ENCODE measurements around the gene LYRM4. TPM values are rescaled to one million over a fixed set of nuclear protein-coding genes. Genes with fewer than 3 reads are reported as not detected.

The LYRM4 gene
- total and polyA plus RNA-seq, 4 donors, result 15.2 to 23.2 (median 19.1) TPM

GRCh38 chr6:5235830-5236229, 24.9 kb downstream of the LYRM4 start:
- TF ChIP-seq CTCF (IDR thresholded peaks at IDR 0.05; ENCODE audit: control extremely low read depth, extremely low read depth), result no peak
- DNase-seq, result no peak
- Histone ChIP-seq H3K36me3 (ENCODE audit: control insufficient read depth in 4 of 4, insufficient read depth in 4 of 4, low read length in 4 of 4) (peaks cover 0 to 8% (median 0%) of the 10 kb centered on the region in 4 donors), H3K4me3 (no peak overlapping the region), H3K27me3 (ENCODE audit: control insufficient read depth in 3 of 3, insufficient read depth in 3 of 3, low read length in 2 of 3) (no peaks in the 10 kb centered on the region), H3K4me1 (ENCODE audit: control insufficient read depth in 5 of 5, insufficient read depth in 5 of 5, low read length in 5 of 5) (peaks cover 0 to 6% (median 0%) of the 10 kb centered on the region in 5 donors), H3K27ac (ENCODE audit: low read depth in 1 of 2, low read length in 1 of 2) (no peak overlapping the region), H3K9me3 (ENCODE audit: control insufficient read depth in 4 of 4, insufficient read depth in 3 of 4, low read length in 3 of 4) (no peaks in the 10 kb centered on the region), H3K9ac (ENCODE audit: insufficient read depth in 1 of 2, low read length in 2 of 2) (no peak overlapping the region)
- 95 to 98% methylated on average over 2 of the region's 2 CpGs for WGBS, 2 donors
- no peak for ATAC-seq (ENCODE audit: insufficient read depth, low FRiP score)

- TF ChIP-seq CTCF (IDR thresholded peaks at IDR 0.05; ENCODE audit: control extremely low read depth, extremely low read depth), result no peak
- Histone ChIP-seq H3K4me3 (no peak overlapping the region), H3K27me3 (ENCODE audit: control insufficient read depth in 3 of 3, insufficient read depth in 3 of 3, low read length in 2 of 3) (no peaks in the 10 kb centered on the region), H3K9me3 (ENCODE audit: control insufficient read depth in 4 of 4, insufficient read depth in 3 of 4, low read length in 3 of 4) (no peaks in the 10 kb centered on the region), H3K36me3 (ENCODE audit: control insufficient read depth in 4 of 4, insufficient read depth in 4 of 4, low read length in 4 of 4) (peaks cover 0 to 7% (median 0%) of the 10 kb centered on the region in 4 donors), H3K9ac (ENCODE audit: insufficient read depth in 1 of 2, low read length in 2 of 2) (no peak overlapping the region), H3K27ac (ENCODE audit: low read depth in 1 of 2, low read length in 1 of 2) (no peak overlapping the region), H3K4me1 (ENCODE audit: control insufficient read depth in 5 of 5, insufficient read depth in 5 of 5, low read length in 5 of 5) (peaks cover 0 to 6% (median 0%) of the 10 kb centered on the region in 5 donors)
- DNase-seq, result no peak
- no peak for ATAC-seq (ENCODE audit: insufficient read depth, low FRiP score)
- 55 to 83% methylated on average over 6 of the region's 6 CpGs for WGBS, 2 donors
Observed at GRCh38 chr6:5234874-5235273, 25.9 kb downstream of the LYRM4 start.

- Histone ChIP-seq H3K27ac (ENCODE audit: low read depth in 1 of 2, low read length in 1 of 2) (no peak overlapping the region), H3K4me3 (no peak overlapping the region), H3K4me1 (ENCODE audit: control insufficient read depth in 5 of 5, insufficient read depth in 5 of 5, low read length in 5 of 5) (no peaks in the 10 kb centered on the region), H3K36me3 (ENCODE audit: control insufficient read depth in 4 of 4, insufficient read depth in 4 of 4, low read length in 4 of 4) (peaks cover 0 to 2% (median 0%) of the 10 kb centered on the region in 4 donors), H3K9me3 (ENCODE audit: control insufficient read depth in 4 of 4, insufficient read depth in 3 of 4, low read length in 3 of 4) (no peaks in the 10 kb centered on the region), H3K9ac (ENCODE audit: insufficient read depth in 1 of 2, low read length in 2 of 2) (no peak overlapping the region), H3K27me3 (ENCODE audit: control insufficient read depth in 3 of 3, insufficient read depth in 3 of 3, low read length in 2 of 3) (no peaks in the 10 kb centered on the region)
- no peak for TF ChIP-seq CTCF (IDR thresholded peaks at IDR 0.05; ENCODE audit: control extremely low read depth, extremely low read depth)
- DNase-seq (no peak), ATAC-seq (ENCODE audit: insufficient read depth, low FRiP score) (no peak)
- WGBS, 2 donors, result 90 to 94% methylated on average over 2 of the region's 2 CpGs
Observed at GRCh38 chr6:5231289-5231688, 29.5 kb downstream of the LYRM4 start.

GRCh38 chr6:5230081-5230480, 30.7 kb downstream of the LYRM4 start:
- Histone ChIP-seq H3K9me3 (ENCODE audit: control insufficient read depth in 4 of 4, insufficient read depth in 3 of 4, low read length in 3 of 4) (no peaks in the 10 kb centered on the region), H3K4me3 (no peak overlapping the region), H3K27me3 (ENCODE audit: control insufficient read depth in 3 of 3, insufficient read depth in 3 of 3, low read length in 2 of 3) (no peaks in the 10 kb centered on the region), H3K4me1 (ENCODE audit: control insufficient read depth in 5 of 5, insufficient read depth in 5 of 5, low read length in 5 of 5) (no peaks in the 10 kb centered on the region), H3K9ac (ENCODE audit: insufficient read depth in 1 of 2, low read length in 2 of 2) (no peak overlapping the region), H3K27ac (ENCODE audit: low read depth in 1 of 2, low read length in 1 of 2) (no peak overlapping the region), H3K36me3 (ENCODE audit: control insufficient read depth in 4 of 4, insufficient read depth in 4 of 4, low read length in 4 of 4) (peaks cover 0 to 2% (median 0%) of the 10 kb centered on the region in 4 donors)
- ATAC-seq (ENCODE audit: insufficient read depth, low FRiP score), result no peak
- DNase-seq, result no peak
- no peak for TF ChIP-seq CTCF (IDR thresholded peaks at IDR 0.05; ENCODE audit: control extremely low read depth, extremely low read depth)
- WGBS, 2 donors, result 37 to 65% methylated on average over 4 of the region's 4 CpGs

All from lung (tissue), 12 donors.